ENCODE data around the gene XYLT2.
"Not testable (repeated sequence)": the region's sequence is repeated elsewhere in the genome, so short reads cannot be mapped to it uniquely, and the experiment has no call there.

The XYLT2 gene

GRCh38 chr17:50397111-50397918, 51.4 kb downstream of the XYLT2 start, which contains the start of gene LRRC59:
LRRC59 (minus strand) TSS chr17:50397523; CDS start chr17:50397317, 206 bp downstream.
- peak; percentile 93 for DNase-seq

DNA sequence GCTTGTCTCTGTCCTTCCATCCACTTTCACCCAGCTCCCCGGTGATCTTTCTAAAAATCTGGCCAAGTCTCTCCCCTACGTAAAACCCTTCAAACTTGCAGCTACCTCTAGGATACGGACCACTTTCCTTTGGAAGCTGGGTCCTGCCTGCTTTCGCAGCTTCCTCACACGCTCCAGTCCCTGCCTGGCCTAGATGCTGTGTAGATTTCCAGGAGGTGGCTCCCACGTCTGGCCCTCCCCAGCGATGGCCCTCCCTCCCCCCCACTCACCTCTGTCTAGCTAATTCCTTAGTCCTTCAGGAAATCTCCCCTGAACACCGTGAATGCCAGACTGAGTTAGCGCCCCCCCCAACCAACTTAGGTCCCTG, 52.0 kb downstream of the XYLT2 start:
- no peak for DNase-seq

- DNase-seq = not testable (repeated sequence)
Measured at GRCh38 chr17:50398672-50399071, 52.7 kb downstream of the XYLT2 start.

- not testable (repeated sequence) for DNase-seq
Measured at GRCh38 chr17:50399591-50399990, 53.7 kb downstream of the XYLT2 start.

GRCh38 chr17:50405351-50405750, 59.4 kb downstream of the XYLT2 start:
- not testable (repeated sequence) for DNase-seq

DNA sequence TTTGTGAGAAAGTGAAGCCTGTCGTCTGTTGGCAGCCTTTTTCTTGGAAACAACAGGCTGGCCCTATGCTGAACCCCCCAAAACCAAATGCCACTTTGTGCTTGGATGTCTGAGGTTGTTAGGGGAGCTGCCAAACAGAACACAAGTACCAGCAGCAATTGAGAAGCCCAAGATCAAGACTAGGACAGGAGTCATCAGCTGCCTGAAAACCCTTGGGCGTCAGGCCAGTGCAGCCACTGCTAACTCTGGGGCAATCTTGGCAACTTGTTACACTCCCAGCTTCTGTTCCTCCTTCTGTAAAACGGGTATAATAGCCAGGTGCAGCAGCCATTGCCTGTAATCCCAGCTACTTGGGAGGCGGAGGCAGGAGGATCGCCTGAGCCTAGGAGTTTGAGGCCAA, 60.7 kb downstream of the XYLT2 start:
- no peak for DNase-seq

- no peak for DNase-seq
Measured at GRCh38 chr17:50407921-50408320, 62.0 kb downstream of the XYLT2 start.
